Activated B cell treated with CpG ODN at 0.5 μM for 24 hours (primary cell): Measurements from ENCODE around the gene KIN. TPM values are rescaled to one million over a fixed set of nuclear protein-coding genes. Genes with fewer than 3 reads are reported as not detected.

Experiments used
- ATAC-seq: fragments of 200-7000 bp; cut with Tn5 transposase; one replicate; pipeline ENCODE4 v1.10.0; 2021; ENCODE audit warnings: low read depth, mild to moderate bottlenecking, moderate library complexity
- CTCF ChIA-PET: fragments of 350-600 bp; sonication (Branson Sonifier 250); formaldehyde crosslinking; loops from one replicate; lab custom pipeline; 2021; ENCODE audit warnings: antibody characterized with exemption; lab: Charles Lee
- POLR2A ChIA-PET: fragments of 350-600 bp; sonication (Branson Sonifier 250); formaldehyde crosslinking; loops from one replicate; lab custom pipeline; 2021; ENCODE audit warnings: antibody characterized with exemption; lab: Charles Lee
- DNase-seq: peaks from one replicate; pipeline ENCODE4 v3.0.0; 2022
- H3K27ac Mint-ChIP-seq: one replicate; pipeline ENCODE4 v1.8.0; 2020; ENCODE audit warnings: mixed read lengths
- H3K27me3 Mint-ChIP-seq: one replicate; pipeline ENCODE4 v1.8.0; 2021; ENCODE audit warnings: mixed read lengths
- H3K36me3 Mint-ChIP-seq: one replicate; pipeline ENCODE4 v1.8.0; 2021; ENCODE audit warnings: low read depth, mixed read lengths
- H3K4me1 Mint-ChIP-seq: one replicate; pipeline ENCODE4 v1.8.0; 2021; ENCODE audit warnings: mixed read lengths
- H3K4me3 Mint-ChIP-seq: one replicate; pipeline ENCODE4 v1.8.0; 2020; ENCODE audit warnings: mild to moderate bottlenecking, mixed read lengths
- H3K9me3 Mint-ChIP-seq: one replicate; pipeline ENCODE4 v1.8.0; 2020; ENCODE audit warnings: mixed read lengths
- intact Hi-C: fragments of 100-400 bp; cut with micrococcal nuclease; formaldehyde crosslinking; loops from one replicate; pipeline ENCODE4 v1.15.1; 2024
- total RNA-seq: library from RNA; stranded (reverse); gene quantifications from 2 replicates; pipeline ENCODE4 v1.2.3, GENCODE V29; 2022
- TF ChIP-seq, protein P1 (sequence below): fragments of 200-600 bp; IDR thresholded peaks from one replicate; pipeline ENCODE4 v1.8.0; 2022; ENCODE audit warnings: antibody characterized with exemption, mild to moderate bottlenecking

Gene KIN
- total RNA-seq, 1 donor from 2014 or later: 12.6 TPM

DNA sequence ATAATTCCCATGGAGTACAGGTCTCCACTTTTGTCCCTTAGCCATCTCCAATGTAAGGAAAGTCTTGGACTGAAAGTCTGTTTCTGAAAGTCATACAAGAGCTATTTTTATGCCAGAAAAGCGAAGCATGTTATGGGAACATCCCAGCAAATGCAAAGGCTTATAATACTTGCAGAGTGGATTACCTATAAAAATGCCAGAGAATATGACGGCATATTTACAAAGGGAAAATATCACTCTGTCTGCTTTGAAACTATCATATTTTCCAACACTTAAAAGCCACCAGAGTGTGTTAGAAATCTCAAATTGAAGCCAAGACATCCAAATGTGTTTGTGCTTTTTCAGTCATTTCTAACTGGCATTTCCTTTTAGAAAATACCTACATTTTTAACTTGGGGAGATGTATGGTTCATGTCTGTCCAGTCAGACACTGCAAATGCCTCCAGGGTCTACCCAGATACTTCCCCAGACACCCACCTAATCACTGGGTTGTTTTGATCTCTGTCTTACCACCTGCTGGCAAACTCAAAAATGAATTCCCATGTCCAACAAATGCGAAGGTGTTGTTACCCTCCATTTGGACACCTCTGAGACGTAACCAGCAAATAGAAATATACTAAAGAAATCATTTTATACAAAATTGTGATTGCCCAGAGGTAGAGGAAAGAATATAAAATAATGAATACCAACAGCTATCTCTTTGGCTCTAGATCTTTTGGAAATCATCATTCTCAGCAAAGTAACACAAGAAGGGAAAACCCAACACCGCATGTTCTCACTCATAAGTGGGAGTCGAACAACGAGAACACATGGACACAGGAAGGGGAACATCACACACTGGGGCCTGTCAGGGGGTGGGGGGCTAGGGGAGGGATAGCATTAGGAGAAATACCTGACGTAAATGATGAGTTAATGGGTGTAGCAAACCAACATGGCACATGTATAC, 83.4 kb downstream of the KIN start:
- TF ChIP-seq, protein P1, sequence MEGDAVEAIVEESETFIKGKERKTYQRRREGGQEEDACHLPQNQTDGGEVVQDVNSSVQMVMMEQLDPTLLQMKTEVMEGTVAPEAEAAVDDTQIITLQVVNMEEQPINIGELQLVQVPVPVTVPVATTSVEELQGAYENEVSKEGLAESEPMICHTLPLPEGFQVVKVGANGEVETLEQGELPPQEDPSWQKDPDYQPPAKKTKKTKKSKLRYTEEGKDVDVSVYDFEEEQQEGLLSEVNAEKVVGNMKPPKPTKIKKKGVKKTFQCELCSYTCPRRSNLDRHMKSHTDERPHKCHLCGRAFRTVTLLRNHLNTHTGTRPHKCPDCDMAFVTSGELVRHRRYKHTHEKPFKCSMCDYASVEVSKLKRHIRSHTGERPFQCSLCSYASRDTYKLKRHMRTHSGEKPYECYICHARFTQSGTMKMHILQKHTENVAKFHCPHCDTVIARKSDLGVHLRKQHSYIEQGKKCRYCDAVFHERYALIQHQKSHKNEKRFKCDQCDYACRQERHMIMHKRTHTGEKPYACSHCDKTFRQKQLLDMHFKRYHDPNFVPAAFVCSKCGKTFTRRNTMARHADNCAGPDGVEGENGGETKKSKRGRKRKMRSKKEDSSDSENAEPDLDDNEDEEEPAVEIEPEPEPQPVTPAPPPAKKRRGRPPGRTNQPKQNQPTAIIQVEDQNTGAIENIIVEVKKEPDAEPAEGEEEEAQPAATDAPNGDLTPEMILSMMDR: no peak
- H3K27ac Mint-ChIP-seq: no peak overlapping the region
- no peaks in the 10 kb centered on the region for H3K4me1 Mint-ChIP-seq
- no peaks in the 10 kb centered on the region for H3K36me3 Mint-ChIP-seq
- no peak for DNase-seq
- POLR2A ChIA-PET: no interaction called here
- H3K27me3 Mint-ChIP-seq: peaks cover 34% of the 10 kb centered on the region
- intact Hi-C loops: no loop called here
- no peak overlapping the region for H3K4me3 Mint-ChIP-seq
- CTCF ChIA-PET: interaction anchor here (1.1 kb wide), 1 partner anchor 17 kb away, joined by 3 read pairs; no protein-coding TSS in a partner anchor
- no peaks in the 10 kb centered on the region for H3K9me3 Mint-ChIP-seq
- ATAC-seq: no peak

DNA sequence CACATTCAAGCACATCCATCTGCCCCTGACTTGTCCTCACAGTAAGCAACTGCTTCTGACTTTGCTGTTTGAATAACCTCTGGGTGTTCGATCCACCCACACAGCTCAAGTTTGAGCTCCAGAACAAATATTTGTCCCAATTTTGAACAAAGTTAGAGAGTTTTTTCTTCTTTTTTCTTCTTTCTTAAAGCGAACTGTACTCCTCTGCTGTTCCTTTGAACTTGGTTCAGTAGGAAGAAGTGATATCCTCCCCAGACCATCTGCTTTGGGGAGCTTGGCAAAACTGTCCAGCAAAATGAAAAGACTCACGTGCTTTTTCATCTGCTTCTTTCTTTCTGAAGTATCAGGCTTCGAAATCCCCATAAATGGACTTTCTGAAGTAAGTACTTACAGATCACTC, 84.7 kb downstream of the KIN start, which contains the start of gene ITIH2:
Gene ITIH2, plus strand, starts transcription at position 177 of the 400 bp plus-strand sequence. Its CDS starts 119 bp downstream, at position 296.
- Mint-ChIP-seq H3K36me3 (no peaks in the 10 kb centered on the region), H3K9me3 (no peaks in the 10 kb centered on the region), H3K27me3 (peaks cover 35% of the 10 kb centered on the region), H3K4me1 (no peaks in the 10 kb centered on the region), H3K4me3 (no peak within 1 kb of the TSS), H3K27ac (no peak within 1 kb of the TSS)
- ChIA-PET CTCF (interaction anchor here (1.1 kb wide), 1 partner anchor 16 kb away, joined by 3 read pairs; no protein-coding TSS in a partner anchor), POLR2A (no interaction called here)
- no peak for ATAC-seq
- intact Hi-C loops: no loop called here
- TF ChIP-seq, protein P1: no peak
- DNase-seq: no peak

DNA sequence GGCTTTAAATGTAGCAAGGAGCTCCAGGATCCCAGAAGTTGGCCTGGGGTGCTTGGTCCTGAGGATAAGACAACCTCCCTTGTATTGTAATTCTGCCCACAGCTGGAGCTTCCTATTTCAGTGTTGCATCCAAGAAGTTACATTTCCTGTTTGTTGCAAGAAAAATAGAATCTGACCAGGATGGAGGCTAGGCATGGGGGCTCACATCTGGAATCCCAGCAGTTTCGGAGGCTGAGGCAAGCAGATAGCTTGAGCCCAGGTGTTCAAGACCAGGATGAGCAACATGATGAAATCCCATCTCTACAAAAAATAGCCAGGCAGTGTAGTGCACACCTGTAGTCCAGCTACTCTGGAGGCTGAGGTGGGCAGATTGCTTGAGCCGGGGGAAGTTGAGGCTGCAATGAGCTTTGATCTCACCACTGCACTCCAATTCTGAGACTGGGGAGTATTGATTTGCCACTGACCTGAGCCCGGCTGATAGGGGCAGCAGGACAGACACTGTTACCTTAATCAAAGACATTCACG, 85.4 kb downstream of the KIN start:
- TF ChIP-seq, protein P1: no peak
- Mint-ChIP-seq H3K27me3 (peaks cover 38% of the 10 kb centered on the region), H3K9me3 (no peaks in the 10 kb centered on the region), H3K36me3 (no peaks in the 10 kb centered on the region), H3K4me3 (no peak overlapping the region), H3K4me1 (no peaks in the 10 kb centered on the region), H3K27ac (no peak overlapping the region)
- POLR2A ChIA-PET: no interaction called here
- intact Hi-C loops: no loop called here
- ATAC-seq (no peak), DNase-seq (no peak)
- CTCF ChIA-PET: no interaction called here

DNA sequence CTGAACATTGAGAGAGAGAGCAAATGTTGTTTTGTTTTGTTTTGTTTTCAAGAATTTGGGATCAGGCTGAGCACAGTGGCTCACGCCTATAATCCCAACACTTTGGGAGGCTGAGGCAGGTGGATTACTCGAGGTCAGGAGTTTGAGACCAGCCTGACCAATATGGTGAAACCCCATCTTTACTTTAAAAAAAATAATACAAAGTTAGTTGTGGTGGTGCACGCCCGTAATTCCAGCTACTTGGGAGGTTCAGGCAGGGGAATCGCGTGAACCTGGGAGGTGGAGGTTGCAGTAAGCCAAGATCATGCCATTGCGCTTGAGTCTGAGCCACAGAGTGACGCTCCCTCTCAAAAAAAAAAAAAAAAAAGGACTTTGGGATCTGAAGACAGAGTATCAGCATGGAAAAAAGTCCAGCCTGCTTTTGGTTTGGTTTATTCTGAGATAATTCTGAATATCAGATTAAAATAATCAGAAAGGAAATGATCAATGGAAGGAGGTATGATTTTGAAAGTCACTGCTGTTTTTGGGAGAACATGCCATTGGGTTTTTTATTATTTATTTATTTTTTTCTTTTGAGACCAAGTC, 86.5 kb downstream of the KIN start:
- Mint-ChIP-seq H3K27me3 (peaks cover 37% of the 10 kb centered on the region), H3K4me1 (no peaks in the 10 kb centered on the region), H3K36me3 (no peaks in the 10 kb centered on the region), H3K4me3 (no peak overlapping the region), H3K27ac (no peak overlapping the region), H3K9me3 (no peaks in the 10 kb centered on the region)
- intact Hi-C loops: no loop called here
- DNase-seq (no peak), ATAC-seq (no peak)
- POLR2A ChIA-PET: no interaction called here
- CTCF ChIA-PET: no interaction called here
- TF ChIP-seq, protein P1: no peak

Other genes starting within 250 kb of the KIN start
- gene ITIH5, start 121.0 kb downstream of the KIN start, total RNA-seq: not detected in 2 replicates
- not detected in 2 replicates for gene ITIH2, start 84.7 kb downstream of the KIN start, total RNA-seq
- gene ATP5F1C, start 184 bp upstream of the KIN start, total RNA-seq: 177 and 182 TPM in 2 replicates
- gene TAF3, start 30.5 kb upstream of the KIN start, total RNA-seq: 12.4 and 12.6 TPM in 2 replicates